Activated T-helper 1 cell treated with Interleukin-2 at 50 U/mL for 16 hours (primary cell): ENCODE measurements around the gene GABRA4.

Source experiments
- DNase-seq: peaks from one replicate; pipeline ENCODE4 v3.0.0-alpha.2; 2020; ENCODE audit warnings: low read depth

GABRA4 gene

DNA sequence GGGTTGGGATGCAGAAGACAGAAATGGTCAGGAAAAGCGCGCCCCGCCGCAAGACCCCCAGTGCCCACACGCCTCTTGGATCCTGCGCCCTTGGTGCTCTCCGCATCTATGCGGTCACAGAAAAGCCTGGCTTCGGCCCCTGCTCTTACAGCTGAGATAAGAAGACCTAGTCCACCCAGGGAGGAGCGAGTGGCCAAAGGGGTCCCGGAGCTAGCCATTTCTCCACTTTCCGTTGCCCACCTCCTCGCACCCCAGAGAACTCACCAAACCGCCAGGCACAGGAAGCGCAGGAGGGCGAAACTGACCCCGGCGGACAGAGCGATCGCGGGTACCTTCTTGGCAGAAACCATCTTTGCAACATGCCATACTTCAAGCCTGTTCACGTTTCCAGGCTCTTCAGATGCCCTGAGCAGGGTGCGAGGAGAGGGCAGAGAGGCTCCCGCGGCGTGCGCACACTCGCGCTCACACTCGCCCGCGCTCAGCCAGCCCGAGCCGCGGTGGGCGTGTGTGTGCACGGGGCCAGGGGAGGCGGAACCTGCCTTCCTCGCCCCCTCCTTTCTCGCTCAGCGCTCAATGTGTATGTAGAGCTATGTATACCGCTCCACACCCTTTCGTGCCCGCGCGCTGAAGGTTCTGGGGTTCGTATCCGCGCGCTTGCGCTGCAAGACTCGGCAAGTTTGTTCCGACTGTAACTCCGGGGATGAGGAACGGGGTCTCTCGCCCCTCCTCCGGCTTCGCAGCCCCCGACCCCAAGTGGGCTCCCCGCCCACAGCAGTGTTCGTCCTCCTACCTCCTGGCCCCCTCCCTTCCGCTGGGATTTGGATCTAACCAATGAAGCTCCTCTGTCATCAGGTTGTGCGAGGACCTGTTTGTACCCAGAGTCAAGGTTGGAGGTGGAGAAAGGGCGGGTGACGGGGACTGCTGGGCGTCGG, at the start of gene GABRA4:
GABRA4 (minus strand) TSS at position 507 of the 932 bp plus-strand sequence; CDS start at position 350, 157 bp downstream.
- DNase-seq = no peak

DNA sequence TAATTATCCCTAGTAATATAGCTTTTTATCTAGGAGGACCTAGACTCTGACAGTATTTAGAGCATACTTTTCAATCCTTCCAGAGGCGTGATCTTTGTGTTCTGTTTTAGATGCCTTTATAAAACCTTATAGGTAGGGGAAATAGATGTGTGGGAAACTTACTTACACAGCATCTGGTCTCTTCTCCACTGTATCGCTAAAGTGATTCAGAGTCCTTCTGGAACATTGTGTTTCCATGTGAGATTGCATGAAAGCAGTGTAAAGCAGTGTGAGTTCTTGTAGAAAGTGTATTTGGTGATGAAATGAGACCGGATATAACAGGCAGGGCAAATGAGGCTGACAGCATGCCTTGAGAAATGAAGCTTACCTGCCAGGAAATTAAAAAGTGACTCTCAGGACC, 47.4 kb upstream of the GABRA4 start:
- no peak for DNase-seq

DNA sequence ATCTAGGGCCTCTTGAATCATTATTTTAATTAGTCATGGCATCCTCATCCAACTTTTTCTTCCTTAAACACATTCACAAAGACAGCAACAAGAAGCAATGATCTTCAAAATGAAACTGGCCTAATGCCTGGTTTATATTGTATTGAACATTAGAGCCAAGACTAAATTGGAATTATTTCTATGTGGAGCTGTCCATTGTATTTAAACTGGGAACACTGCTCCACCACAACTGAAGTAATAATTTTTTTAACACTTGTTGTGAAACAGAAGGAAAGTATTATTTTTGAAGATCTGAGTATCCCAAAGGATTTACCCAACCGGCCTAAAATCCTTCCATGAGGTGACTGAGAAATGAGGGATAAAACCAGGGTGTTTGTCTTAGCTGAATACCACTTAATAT, 44.9 kb upstream of the GABRA4 start:
- no peak for DNase-seq

DNA sequence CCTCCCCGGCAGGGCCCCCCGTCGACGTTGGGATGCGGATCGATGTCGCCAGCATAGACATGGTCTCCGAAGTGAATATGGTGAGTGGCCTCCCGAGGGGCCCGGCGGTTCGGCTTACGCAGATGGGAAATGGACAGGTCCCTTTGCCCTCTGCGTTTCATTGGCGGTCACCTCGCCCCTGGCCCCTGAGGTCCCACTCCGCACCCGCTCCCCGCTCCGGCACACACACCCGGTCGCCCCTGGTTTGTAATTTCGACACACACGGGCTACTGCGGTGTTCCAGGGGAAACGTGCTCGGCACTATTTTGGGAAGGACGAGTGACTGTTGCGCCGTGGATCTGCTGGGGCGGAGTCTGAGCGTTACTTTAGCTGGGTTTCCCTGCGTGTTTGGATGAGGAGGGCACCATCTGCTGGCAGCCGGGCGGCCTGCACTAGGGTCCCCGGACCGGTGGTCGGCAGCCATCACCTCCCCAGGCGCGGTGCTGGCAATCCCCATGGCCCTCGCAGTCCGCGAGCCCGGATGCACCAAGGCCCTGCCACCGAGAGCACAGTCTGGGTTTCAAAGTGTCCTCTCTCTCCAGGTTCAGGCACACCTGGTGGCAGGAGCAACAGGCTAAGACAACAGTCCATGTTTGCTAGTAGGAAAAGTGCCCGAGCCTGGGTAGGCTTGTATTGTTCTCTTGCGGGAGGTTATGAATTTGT, 39.2 kb upstream of the GABRA4 start:
- peak; percentile 6 for DNase-seq

DNA sequence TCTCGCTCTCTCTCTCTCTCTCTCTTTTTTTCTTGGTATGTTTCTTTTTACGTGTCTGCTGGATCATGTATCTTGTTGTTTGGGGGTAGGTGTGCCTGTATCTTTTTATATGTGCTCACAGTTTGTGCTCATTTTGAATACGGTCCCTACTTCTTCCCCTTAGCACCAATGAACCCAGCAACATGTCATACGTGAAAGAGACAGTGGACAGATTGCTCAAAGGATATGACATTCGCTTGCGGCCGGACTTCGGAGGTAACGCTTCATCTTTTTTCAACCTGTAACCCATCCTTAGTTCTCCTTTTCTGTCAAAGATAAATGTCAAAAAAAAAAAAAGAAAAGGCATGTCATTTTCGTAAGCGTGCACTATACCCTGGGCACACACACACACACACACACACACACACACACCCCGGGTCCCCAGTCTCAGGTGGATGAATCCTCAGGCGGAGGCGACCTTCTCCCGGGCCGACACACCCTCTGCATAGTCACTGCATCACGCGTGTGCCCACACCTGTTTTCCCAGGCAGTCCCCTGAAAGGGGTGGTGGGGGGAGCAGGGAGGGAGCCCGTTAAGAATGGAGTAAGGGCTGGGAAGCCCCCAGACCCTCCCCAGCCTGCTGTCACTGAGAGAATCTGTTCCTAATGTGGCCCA, 38.5 kb upstream of the GABRA4 start:
- DNase-seq = no peak

DNA sequence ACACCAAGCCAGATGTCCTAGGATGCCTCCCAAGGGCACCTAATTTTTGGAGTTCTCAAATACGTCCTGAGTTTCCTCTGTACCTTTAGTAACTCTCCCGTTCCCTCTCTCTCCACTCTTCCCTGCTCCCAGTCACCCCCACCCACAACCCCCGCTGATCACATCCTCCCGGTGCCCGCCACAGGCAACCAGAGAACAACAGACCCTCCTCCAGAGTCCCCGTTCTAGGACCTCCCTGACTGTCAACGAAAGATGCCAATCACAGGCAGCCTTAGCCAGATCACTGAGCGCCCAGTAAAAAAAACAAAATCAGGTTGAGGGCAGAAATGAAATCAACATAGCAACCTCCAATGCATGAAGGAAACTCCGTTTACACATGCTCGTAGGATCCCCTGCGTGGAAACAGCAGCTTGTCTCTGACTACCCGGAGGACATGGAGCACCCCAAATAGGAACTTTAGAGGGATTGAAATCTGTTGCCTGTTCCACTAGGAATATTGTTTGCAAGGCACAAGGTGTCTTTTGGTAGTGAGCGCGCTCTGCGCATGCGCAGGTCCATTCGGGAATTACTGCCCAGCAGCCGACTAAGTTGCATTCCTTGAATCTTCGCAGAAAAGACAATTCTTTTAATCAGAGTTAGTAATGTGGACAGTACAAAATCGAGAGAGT, 37.8 kb upstream of the GABRA4 start, which contains the start of gene GABRB1:
GABRB1 (plus strand) TSS at position 557 of the 668 bp plus-strand sequence.
- peak; percentile 1 for DNase-seq

DNA sequence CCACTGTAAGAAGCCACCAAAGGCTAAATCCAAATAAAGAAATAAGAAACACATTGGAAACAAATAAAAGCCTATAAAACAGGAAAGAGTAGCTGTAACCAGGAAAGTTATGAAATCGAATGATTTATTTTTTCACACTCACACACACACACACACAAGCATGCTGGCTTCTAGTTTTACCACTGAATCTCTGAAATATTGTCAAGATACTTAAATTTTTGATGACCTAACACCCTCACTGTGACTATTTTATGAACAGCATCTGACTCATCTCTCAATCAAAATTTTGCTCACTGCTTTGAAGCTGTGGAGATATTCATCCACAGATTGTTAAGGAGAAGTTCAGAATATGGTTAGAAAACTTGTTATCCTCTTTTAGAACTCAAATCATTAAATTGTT, 24.1 kb upstream of the GABRA4 start:
- DNase-seq = no peak

DNA sequence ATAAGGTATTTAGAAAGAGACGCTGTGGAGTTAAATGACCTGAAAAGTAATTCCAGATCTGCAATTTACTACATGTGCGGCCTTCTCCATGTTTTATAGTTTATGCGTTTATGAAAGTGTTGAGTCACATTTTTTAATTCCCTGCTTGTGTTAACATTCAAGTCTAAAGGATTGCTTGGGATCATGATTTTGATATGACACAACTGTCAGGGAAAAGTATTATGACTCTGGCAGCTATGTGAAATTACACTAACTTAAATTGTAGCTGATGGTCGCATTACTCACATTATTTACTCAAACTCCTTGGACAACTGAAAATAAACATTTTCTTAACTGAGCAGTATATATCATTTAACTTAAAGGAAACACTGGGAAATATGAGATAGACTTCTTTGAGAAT, 23.7 kb upstream of the GABRA4 start:
- DNase-seq = no peak

DNA sequence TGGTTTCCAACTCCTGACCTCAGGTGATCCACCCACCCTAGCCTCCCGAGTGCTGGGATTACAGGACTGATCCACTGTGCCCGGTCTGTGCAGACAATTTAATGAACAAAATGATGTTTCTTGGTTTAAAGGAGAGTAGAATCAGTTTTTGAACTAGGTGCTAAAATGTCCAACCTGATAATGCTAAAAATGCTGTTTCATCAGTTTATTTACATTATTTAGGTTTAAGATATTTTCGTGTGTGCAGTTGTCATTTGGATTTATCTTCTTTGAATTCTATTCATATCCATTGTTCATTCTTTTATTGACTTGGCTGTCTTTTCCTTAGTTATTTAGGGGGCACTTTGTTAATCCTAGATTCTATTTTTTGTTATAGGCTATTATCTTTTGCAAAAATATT, 20.0 kb upstream of the GABRA4 start:
- DNase-seq = no peak

DNA sequence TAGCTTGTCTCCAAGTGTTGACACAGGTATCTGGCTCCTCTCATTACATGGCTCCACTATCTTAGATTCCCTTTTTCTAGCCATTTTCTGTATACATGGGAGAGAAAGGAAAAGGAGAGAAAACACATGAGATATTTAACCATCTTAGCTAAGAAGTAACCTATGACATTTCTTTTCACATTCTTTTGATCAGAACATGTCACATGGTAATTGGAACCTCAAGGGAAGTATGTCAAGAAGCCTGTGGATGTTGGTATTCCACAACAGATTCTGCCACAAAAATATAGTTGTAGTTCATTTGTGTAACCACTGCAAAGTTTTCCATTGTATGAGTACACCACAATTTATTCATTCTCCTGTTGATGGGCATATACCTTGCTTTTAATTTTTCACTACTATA, 19.3 kb upstream of the GABRA4 start:
- no peak for DNase-seq

DNA sequence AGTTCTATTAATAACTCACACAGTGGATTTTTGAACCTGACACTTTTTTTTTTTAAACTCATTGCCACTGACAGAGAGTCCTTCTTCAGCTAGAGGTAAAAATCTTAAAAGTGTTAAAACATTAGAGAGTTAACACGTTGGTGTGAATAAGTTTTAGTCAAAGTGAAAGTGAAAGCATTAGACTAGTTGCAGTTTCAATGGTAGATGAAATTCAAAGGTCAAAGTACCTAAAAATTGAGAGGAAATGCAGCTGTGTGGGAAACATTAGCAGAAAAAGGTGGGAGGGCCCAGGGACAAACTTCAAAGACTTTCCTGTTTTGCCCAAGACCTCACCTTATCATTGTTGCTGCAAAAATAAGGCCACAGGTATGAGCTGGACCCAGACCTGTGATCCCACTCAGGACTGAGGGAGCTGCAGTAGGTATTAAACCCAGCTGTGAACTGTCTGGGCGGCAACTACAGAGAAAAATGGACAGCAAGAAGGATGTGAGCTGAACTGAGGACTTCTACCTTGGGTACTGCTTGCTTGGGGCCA, 17.6 kb upstream of the GABRA4 start:
- no peak for DNase-seq

DNA sequence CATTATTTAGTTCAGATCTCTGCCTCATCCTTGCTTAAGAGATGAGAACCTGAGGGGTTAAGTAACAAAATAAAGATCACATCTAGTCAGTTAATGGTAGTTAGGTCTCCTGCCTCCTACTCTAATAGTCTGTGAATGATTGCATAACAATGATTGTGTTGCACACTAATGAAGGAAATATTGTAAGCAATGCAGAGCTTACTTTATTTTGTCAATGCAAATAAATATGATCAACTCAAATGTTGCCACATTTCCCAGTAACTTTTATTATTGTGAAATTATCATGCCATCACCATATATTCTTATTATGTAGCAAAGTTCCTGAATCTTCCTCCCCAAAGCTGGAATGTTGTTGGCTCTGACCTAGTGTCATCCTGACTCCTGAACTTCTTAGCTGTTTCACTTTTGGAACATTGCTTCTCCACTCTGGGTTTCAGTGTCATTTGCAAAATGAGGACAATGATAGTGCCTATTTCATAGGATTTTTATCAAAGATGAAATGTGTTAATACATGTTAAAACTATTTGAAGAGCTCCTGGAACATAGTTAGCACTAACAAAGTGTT, 17.0 kb upstream of the GABRA4 start:
- no peak for DNase-seq

DNA sequence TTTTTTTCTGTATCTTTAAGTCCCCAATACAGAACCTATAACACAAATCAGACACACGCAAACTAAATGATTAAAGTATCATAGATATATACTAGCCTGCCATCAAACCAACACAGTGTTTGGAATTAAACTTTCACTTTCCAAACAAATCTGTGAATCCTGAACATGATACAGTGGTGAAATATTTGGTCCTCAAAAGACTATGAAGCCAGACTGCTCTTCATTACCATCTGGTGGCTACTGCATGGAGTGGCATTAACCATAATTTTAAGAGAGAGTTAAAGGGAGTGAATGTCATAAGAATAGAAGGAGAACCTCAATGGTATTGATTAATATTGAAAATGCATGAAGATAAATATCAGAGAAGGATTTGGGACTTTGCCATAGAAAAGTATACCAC, 9.2 kb upstream of the GABRA4 start:
- no peak for DNase-seq

DNA sequence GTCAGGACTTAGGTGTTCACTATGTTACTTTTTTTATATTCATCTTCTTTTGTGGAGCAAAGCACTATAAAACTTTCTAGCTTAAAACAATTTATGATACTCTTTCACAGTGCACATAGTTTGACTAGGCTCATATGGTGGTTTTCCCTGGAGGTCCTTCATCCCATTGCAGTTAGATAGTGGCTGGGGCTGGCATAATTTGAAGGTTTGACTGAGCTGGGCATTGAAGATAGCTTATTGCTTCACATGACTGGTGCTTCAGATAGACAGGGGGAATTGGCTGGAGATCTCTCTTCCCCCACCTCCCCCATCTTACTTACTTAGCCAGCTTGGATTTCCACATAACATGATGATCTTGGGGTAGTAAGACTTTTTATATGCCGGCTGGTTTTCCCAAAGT, 7.0 kb upstream of the GABRA4 start:
- no peak for DNase-seq

DNA sequence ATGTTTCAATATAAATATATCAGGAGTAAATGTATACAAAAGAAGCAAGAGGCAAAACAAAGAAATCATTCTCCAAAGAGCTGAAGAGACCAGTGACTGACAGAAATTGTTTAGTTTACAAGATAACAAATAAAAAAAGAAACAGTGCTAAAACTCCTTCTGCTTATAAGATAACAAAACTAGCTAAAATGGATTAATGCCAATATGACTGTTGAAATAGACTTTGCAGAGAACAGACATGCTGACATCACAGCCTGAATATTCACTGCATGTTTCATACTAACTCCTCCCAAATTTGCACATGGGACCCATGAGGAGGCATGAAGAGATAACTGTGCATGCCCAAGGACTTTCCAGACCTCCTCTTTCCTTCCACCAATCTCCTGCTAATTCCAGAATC, 6.2 kb upstream of the GABRA4 start:
- DNase-seq = no peak

DNA sequence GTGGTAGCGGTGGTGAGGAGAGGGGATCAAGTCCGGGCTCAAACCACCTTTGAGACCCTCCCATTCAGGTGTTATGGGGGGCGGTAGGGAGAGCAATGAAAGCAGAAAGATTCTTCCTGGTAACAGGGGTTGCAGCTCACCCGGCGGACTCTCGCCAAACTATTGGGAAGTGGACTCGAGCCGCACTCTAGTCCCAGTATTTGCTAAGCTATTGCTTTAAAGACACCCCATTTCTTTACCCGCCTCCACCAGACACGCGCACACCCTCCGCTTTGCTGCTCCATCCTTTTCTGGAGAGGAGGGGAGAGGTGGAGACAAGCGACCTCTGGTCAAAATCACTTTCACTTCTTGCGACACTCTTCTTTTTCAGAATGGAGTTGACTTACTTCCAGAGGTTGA, 625 bp upstream of the GABRA4 start:
- DNase-seq = no peak

DNA sequence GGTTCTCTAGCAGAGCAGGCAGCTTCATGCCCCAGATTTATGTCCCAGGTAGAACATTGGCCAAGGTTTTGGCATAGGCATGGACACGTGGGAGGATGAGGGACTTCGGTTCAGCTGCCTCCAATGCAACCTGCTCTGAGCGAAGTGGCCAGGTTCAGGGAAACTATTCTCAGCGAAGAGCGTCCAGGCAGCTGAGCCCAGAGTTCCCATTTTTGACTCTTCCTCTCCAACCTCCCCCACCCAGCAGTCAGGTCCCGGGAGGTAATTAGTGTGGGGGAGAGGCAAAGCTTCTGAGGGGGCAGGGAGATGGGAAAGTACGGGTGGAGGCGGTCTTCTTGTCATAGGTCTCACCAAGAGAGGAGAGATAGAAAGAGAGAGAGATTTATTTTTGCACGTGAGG, 1.0 kb downstream of the GABRA4 start:
- DNase-seq = no peak

DNA sequence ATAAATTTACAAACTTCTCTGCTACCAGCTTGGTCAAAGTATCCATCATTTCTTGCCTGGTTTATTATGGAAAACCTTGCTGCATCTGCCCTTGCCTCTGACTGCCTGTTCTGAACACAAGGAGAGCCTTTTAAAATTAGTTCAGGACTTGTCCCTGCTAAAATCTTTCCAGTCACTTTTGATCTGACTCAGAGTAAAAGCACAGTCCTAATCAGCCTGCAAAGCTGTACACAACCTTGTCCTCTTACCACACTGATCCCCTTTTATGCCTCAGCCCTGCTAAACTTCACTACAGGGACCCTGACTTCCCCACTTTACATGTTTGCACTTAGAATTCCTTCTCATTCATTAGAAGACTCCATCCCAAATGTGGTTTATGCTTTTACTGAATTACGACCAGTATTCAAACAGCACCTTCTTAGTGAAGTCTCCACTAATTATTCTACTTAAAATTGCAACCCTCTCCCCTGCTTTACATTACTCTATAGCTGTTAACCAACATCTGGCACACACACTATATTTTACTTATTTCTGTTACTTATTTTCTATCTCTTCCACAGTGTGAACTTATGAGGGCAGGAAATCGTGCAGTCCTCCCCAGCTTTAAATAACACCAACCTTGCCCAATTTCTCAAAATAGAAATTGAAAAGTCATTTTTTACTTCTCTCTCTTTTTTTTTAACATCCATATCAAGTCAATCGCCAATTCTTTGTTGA, 6.3 kb downstream of the GABRA4 start:
- no peak for DNase-seq

DNA sequence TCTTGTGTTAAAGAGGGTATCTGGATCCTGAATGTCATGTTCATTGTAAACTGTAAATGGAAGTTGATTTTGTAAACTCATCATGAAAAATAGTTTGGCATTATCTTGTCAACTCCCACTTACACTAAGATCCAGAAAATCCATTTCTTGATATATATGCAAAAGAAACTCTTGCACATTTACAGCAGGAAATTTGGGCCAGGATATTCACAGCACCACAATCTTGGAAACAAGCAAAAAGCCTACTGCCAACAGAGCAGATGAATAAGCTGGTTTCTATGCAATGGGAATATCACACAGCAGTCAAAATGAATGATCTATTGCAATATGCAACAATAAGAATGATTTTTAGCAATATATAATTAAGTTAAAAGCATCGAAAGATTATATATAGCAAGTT, 8.6 kb downstream of the GABRA4 start:
- DNase-seq = no peak

DNA sequence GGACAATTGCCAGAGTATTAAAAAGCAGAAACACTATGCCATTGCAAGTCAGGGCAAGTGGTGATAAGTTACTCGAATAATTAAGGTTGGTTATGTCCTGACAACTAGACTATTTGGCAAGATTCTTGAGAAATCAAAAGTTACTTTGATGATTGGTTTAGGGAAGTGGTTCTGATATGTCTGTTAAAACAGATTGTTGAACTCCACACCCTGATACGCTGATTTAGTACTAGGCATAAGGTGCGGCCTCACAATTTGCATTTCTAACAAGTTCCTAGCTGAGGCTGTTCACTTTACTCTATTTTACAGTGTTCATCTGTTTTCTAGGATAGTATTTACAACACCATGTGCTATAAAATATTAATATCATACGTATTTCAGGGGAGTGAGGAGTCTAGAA, 12.5 kb downstream of the GABRA4 start:
- no peak for DNase-seq

DNA sequence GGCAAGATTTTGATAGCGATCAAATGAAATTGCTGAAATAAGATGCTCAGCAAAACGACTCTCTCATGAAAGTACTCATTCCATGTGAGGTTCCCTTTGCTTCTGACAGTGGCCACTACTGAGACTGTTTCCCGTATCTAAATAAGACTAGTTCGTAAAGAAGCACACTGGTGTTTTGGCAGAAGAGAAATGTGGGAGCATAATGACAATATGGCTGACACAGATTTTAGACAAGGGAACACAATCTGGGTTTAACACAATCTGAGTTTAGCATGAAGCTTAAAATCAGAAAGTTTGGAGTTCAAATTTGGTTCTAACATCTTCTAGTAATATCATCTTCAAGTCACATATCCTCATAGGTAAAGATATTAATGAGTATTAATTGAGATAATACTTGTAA, 13.7 kb downstream of the GABRA4 start:
- DNase-seq = no peak
